Keratinocyte (primary cell): ENCODE results near the gene SPATA13. TPM values are rescaled to one million over a fixed set of nuclear protein-coding genes. Genes with fewer than 3 reads are reported as not detected.

Experiments used
- DNase-seq: peaks from one replicate; pipeline ENCODE4 v3.0.0-alpha.2; 2011; ENCODE audit warnings: low read depth, missing footprints, low spot score
- FAIRE-seq: peaks from 2 replicates; lab custom pipeline; 2011; peaks lifted over from hg19 to GRCh38; lab: Jason Lieb, UNC
- H2AFZ ChIP-seq: 2 replicates; pipeline ENCODE4 v1.6.0; 2012; ENCODE audit warnings: low read length, control low read depth, inconsistent platforms; ENCODE audit not compliant: control insufficient read depth
- H3K27ac ChIP-seq: 2 replicates; pipeline ENCODE4 v1.5.1; 2011; ENCODE audit warnings: low read length; ENCODE audit not compliant: control insufficient read depth, insufficient read depth
- H3K27me3 ChIP-seq: 3 replicates; pipeline ENCODE4 v1.6.0; 2011; ENCODE audit warnings: low read length; ENCODE audit not compliant: control insufficient read depth, insufficient read depth; ENCODE audit errors: extremely low read depth
- H3K36me3 ChIP-seq, 2 experiments: 2 replicates in 1 of 2; 3 replicates in 1 of 2; pipeline ENCODE4 v1.5.1; 2011; ENCODE audit warnings: low read length in 2 of 2, mild to moderate bottlenecking in 1 of 2; ENCODE audit not compliant: control insufficient read depth in 2 of 2, insufficient read depth in 2 of 2; ENCODE audit errors: extremely low read depth in 1 of 2
- H3K4me1 ChIP-seq: 3 replicates; pipeline ENCODE4 v1.5.1; 2011; ENCODE audit warnings: low read length; ENCODE audit not compliant: control insufficient read depth, insufficient read depth; ENCODE audit errors: extremely low read depth
- H3K4me2 ChIP-seq: 3 replicates; pipeline ENCODE4 v1.6.0; 2011; ENCODE audit warnings: low read depth, low read length; ENCODE audit not compliant: control insufficient read depth, insufficient read depth; ENCODE audit errors: extremely low read depth
- H3K4me3 ChIP-seq, 3 experiments: fragments of 200-600 bp in 1 of 3; sonication (generic) in 1 of 3; 2 replicates in 2 of 3; 3 replicates in 1 of 3; pipeline ENCODE4 v1.5.1; 2011 to 2016; ENCODE audit warnings: low read length in 3 of 3, mild to moderate bottlenecking in 3 of 3, control low read depth in 2 of 3, inconsistent platforms in 1 of 3, low read depth in 1 of 3, mixed read lengths in 1 of 3, mixed run types in 1 of 3, moderate library complexity in 1 of 3; ENCODE audit not compliant: control insufficient read depth in 2 of 3, insufficient read depth in 2 of 3; ENCODE audit errors: extremely low read depth in 1 of 3
- H3K79me2 ChIP-seq: 2 replicates; pipeline ENCODE4 v1.6.0; 2012; ENCODE audit warnings: low read length; ENCODE audit not compliant: control insufficient read depth, insufficient read depth
- H3K9ac ChIP-seq: 3 replicates; pipeline ENCODE4 v1.6.0; 2011; ENCODE audit warnings: low read length; ENCODE audit not compliant: control insufficient read depth, insufficient read depth; ENCODE audit errors: extremely low read depth
- H3K9me1 ChIP-seq: 3 replicates; pipeline ENCODE4 v1.6.0; 2011; ENCODE audit warnings: low read length; ENCODE audit not compliant: control insufficient read depth, insufficient read depth; ENCODE audit errors: extremely low read depth
- H3K9me3 ChIP-seq: 2 replicates; pipeline ENCODE4 v1.5.1; 2012; ENCODE audit warnings: low read depth, low read length; ENCODE audit not compliant: control insufficient read depth
- H4K20me1 ChIP-seq: 3 replicates; pipeline ENCODE4 v1.6.0; 2011; ENCODE audit warnings: low read length; ENCODE audit not compliant: control insufficient read depth, insufficient read depth; ENCODE audit errors: extremely low read depth
- EZH2 ChIP-seq: IDR thresholded peaks from one replicate; pipeline ENCODE4 v1.6.1; 2012; ENCODE audit warnings: inconsistent platforms, mild to moderate bottlenecking, low read length, moderate library complexity
- dilution Hi-C: fragments of 300-500 bp; cut with MboI; formaldehyde crosslinking; loops from one replicate; pipeline ENCODE4 v1.7.0; 2020; ENCODE audit warnings: low sequenced_read_pairs; ENCODE audit not compliant: extremely low pct_ligation_motif_present
- polyA plus RNA-seq, 5 experiments: library from polyadenylated mRNA; depleted of rRNA in 3 of 5; stranded (reverse) in 3 of 5; stranded (forward) in 1 of 5; unstranded in 1 of 5; fragments of >200 nt; gene quantifications; 1 replicate in 1 of 5; 2 replicates in 3 of 5; 3 replicates in 1 of 5; pipeline versions ENCODE4 v1.2.1 to v1.2.3, GENCODE V29; 2011 to 2012; ENCODE audit warnings: missing spikeins in 2 of 5, low read depth in 1 of 5, low replicate concordance in 1 of 5
- TF ChIP-seq, protein P1 (sequence below), 3 experiments: IDR thresholded peaks in 1 of 3; conservative IDR thresholded peaks in 1 of 3; optimal IDR thresholded peaks in 1 of 3; 2 replicates in 2 of 3; 3 replicates in 1 of 3; pipeline versions ENCODE3 to v1.5.1; 2011; ENCODE audit warnings: low read length in 3 of 3, mild to moderate bottlenecking in 3 of 3, moderate library complexity in 2 of 3, control low read depth in 1 of 3, inconsistent platforms in 1 of 3; ENCODE audit not compliant: insufficient read depth in 2 of 3; ENCODE audit errors: extremely low read depth in 1 of 3

The SPATA13 gene
- polyA plus RNA-seq, 1 donor (not counting 4 experiments of a cell fraction or from before 2014, with no cell fraction given), result 1.2 TPM

DNA sequence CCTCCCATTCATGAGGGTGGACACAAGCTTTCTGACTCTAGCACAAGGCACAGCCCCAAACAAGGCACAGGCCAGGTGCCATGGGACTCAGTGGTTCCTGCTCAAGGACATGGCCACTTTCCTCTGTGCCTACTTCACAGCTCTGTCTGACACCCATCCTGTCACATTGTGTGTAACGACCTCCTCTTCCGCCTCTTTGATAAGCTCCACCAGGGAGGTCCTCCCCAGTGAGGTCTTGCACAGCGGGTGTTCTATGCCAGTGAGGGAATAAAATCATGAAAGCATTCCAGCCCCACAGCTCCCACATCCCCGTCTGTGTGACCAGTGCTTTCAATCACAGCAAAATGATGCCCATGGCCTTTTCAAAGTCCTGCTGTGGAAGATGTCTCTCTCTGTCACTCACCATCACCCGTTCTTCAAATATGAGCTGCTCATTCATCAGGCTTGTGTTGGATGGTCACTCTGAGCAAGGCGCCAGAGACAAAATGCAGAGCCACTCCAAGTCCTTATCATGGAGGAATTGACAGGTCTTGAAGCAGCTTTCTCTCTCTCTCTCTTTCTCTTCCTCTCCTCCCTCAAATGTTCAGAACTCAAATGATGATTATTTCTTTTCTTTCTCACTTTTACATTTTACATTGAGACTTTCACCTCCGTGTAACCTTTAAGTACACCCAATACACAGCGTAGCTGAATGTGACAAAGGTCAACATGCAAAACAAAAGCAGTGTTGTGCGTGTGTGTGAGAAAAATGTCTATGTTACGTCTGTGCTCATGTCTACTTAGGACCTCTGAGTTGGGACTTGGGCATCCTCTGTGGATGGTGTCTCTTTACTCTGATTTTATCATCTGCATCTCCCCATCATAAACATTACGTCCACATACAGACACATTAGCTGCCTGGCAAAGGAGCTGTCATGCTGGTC is 8.0 kb upstream of the SPATA13 start:
- no peak for TF ChIP-seq EZH2
- TF ChIP-seq, protein P1, sequence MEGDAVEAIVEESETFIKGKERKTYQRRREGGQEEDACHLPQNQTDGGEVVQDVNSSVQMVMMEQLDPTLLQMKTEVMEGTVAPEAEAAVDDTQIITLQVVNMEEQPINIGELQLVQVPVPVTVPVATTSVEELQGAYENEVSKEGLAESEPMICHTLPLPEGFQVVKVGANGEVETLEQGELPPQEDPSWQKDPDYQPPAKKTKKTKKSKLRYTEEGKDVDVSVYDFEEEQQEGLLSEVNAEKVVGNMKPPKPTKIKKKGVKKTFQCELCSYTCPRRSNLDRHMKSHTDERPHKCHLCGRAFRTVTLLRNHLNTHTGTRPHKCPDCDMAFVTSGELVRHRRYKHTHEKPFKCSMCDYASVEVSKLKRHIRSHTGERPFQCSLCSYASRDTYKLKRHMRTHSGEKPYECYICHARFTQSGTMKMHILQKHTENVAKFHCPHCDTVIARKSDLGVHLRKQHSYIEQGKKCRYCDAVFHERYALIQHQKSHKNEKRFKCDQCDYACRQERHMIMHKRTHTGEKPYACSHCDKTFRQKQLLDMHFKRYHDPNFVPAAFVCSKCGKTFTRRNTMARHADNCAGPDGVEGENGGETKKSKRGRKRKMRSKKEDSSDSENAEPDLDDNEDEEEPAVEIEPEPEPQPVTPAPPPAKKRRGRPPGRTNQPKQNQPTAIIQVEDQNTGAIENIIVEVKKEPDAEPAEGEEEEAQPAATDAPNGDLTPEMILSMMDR (optimal IDR thresholded peaks at IDR 0.05 in 1 of 3, IDR thresholded peaks at IDR 0.05 in 1 of 3, conservative IDR thresholded peaks at IDR 0.05 in 1 of 3; ENCODE audit: extremely low read depth in 1 of 3, insufficient read depth in 2 of 3, low read length in 3 of 3), result no peak
- no peaks in the 10 kb centered on the region for H3K9me1 ChIP-seq
- H3K79me2 ChIP-seq, result no peaks in the 10 kb centered on the region
- FAIRE-seq (no peak), DNase-seq (no peak)
- peaks cover 15% of the 10 kb centered on the region for H3K4me1 ChIP-seq
- no peaks in the 10 kb centered on the region for H3K36me3 ChIP-seq
- H3K4me2 ChIP-seq, result no peak overlapping the region
- no peak overlapping the region for H3K27ac ChIP-seq
- no peak overlapping the region for H3K4me3 ChIP-seq
- no peak overlapping the region for H2AFZ ChIP-seq
- dilution Hi-C loops, result no loop called here
- no peaks in the 10 kb centered on the region for H4K20me1 ChIP-seq
- H3K27me3 ChIP-seq, result no peaks in the 10 kb centered on the region
- no peaks in the 10 kb centered on the region for H3K9me3 ChIP-seq
- H3K9ac ChIP-seq, result no peak overlapping the region

DNA sequence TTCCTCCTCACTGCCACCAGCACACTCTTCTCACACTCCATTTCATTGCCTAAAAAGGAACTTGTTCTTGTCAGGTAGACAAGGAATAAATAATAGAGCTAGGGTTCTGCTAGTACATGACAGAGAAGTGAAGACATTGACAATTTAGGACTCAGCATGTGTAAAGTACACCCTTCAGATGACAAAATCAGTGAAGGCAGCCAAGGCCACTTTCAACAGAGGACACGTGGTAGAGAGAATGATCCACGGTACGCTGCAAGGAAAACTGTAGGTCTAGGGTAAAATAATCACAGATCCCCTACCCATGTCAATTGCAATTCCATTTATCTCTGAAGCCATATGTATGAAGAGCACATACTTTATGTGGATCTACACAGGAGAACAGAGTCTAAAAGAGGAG is 7.2 kb upstream of the SPATA13 start:
- Histone ChIP-seq H3K79me2 (no peaks in the 10 kb centered on the region), H3K4me3 (no peak overlapping the region)
- no peak for FAIRE-seq

More for the DNA sequence above, 7.2 kb upstream of the SPATA13 start:
- H3K9me1 ChIP-seq, result no peaks in the 10 kb centered on the region
- no peaks in the 10 kb centered on the region for H4K20me1 ChIP-seq
- dilution Hi-C loops, result no loop called here
- H3K4me2 ChIP-seq, result no peak overlapping the region
- TF ChIP-seq, protein P1 (optimal IDR thresholded peaks at IDR 0.05 in 1 of 3, IDR thresholded peaks at IDR 0.05 in 1 of 3, conservative IDR thresholded peaks at IDR 0.05 in 1 of 3; ENCODE audit: extremely low read depth in 1 of 3, insufficient read depth in 2 of 3, low read length in 3 of 3), result no peak
- TF ChIP-seq EZH2, result no peak
- H3K9ac ChIP-seq, result no peak overlapping the region
- no peak for DNase-seq
- H3K27me3 ChIP-seq, result no peaks in the 10 kb centered on the region
- H3K9me3 ChIP-seq, result no peaks in the 10 kb centered on the region
- no peak overlapping the region for H3K27ac ChIP-seq
- no peaks in the 10 kb centered on the region for H3K36me3 ChIP-seq
- H2AFZ ChIP-seq, result no peak overlapping the region
- H3K4me1 ChIP-seq, result peaks cover 14% of the 10 kb centered on the region
